ENCODE data around the gene HUS1B.

HUS1B gene

DNA sequence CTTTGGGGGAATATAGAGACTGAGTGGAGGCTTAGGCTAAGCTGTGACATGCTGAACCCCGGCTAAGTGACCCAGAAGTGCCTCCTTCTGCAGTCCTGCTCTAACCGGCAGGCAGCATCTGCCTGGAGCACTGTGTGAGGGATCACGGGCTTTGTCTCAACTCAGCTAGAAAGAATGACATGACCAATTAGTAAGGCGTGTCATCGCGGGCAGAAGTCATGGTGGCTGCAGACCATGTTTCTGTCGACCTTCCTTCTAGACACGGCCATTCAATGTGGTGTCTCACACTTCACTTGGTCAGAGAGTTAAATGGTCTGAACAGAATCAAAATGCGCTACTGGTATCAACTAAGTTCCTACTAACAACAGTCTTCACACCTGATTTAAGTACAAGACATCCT, 35.0 kb downstream of the HUS1B start:
- no peak for DNase-seq (ENCODE audit: low spot score)

DNA sequence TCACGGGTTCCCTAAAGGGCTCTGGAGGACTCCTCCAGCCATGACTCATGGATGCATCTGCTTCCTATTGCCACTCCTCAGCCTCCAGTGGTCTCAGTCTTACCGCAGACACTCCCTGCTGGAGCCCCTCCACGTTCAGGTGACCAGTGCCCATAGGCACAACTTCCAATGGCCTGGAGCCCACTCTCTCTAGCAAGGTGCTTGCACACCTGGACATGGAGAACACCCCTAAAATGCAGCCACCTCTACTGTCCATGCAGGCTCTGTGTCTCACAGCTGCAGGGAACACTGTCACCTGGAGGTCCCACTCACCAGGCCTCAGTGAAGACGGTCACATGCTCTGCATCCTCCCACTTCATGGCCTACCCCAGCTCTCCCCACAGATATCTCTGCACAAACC, 36.0 kb downstream of the HUS1B start:
- no peak for DNase-seq (ENCODE audit: low spot score)

DNA sequence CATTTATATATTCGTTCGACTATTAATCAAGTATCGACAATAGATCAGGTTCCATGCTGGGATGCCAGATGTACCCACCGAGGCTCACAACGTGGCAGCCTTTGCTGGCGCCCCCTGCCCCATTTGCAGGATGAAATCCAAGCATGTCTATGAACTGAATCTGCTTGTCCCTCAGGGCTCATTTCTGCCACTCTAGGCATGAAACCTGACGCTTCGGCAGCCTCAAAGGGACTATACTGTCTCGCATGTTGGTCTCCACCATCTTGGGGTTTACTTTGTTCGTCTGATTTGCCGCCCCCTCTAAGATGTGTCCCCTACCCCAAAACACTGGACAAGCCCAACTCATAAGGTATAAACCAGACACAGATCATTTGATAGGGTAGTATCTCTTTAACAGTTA, 36.7 kb downstream of the HUS1B start:
- DNase-seq (ENCODE audit: low spot score), result no peak

DNA sequence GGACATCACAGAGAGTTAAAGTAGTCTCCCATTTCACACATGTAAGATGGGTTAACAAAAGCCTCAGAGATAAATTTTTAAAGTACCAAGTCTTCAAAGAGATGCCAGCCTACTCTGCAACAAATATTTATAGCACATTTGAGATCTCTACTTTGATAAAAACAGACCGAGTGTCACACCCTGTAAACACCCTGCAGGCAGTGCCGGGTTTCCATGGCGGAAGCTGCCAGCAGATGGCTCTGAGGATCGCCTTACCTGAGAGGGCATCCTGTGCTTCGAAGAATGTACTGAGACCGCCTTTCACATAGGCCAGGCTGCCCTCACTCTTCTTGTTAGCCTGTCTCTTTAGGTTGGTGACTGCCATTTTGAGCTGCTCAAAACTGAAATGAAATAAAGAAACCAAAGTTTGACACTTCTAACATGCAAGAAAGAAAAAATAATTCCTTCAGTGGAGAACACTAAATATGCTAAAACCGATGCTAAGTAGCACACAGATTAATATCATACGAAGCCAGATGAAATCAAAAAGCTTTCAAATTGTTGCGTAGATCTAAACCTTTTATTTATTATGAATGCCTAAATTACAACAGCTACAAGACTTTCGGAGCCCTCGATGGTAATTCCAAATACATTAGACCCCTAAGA, 39.3 kb downstream of the HUS1B start:
- DNase-seq (ENCODE audit: low spot score), result no peak

DNA sequence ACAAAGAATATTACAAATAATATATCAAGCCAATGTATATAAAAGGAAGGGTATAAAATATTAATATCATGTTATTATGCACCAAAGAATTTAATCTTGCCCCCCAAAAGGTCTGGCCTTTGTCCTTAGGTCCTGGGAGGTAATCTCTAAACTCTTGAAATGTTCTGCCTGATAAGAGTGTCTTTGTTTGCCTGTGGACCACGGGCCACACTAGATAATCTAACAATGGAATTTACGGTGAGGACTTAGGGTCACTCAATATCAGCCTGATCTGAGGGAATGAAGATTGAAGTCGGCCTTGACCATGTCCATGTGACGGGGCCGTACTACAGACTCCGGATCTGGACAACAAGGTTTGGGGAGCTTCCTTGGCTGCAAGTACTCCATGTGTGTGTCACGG, 42.9 kb downstream of the HUS1B start:
- DNase-seq (ENCODE audit: low spot score), result no peak

DNA sequence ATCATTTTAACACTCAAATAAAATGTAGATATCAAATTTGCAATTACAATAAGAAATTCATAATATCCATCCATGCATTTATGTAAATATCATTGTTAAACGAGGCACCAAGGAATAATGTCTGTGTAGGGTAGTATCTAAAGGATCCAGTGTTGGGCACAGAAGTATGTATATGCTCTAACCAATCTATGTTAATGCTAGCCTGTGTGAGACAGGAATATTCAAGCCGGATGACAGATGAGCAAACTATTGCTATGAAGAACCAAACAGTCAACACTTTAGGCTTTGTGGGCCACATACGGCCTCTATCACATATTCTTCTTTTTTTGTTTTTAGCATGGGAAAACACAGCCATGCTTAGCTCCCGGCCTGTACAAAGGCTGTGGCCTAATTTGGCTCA, 45.0 kb downstream of the HUS1B start:
- no peak for DNase-seq (ENCODE audit: low spot score)

DNA sequence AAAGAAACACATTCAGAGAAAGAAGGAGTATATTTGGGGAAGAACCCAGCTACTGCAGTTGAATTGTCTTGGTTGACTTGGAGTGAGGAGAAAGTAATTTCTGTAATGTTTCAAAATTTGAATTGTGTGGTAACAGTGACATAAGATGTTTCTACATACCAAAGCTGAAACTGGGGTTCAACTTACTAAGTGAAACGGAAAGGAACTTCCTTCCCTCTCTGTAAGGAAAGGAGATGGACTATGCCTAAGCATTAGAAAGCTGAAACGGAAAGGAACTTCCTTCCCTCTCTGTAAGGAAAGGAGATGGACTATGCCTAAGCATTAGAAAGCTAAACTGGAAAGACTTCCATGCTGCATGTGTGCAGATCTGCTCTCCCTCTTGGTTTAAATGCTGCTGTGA, 46.0 kb downstream of the HUS1B start:
- no peak for DNase-seq (ENCODE audit: low spot score)

DNA sequence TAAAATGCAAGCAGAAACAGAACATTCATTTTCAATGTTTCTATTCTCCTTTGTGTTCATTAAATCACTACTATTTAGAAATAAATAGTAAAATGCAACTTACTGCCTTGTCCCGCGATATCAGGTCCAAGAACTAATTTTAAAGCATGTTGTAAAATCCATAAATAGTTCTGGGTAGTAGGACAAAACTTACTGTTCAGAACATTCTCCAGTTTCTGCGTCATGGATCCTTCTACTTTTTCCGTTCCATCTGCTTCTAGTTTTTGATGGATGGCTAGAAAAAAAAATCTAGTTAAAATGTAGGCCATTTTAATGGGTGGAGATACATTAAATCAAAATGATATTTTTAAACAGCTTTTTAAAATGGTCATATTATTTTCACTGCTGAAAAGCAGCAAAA, 47.0 kb downstream of the HUS1B start:
- DNase-seq (ENCODE audit: low spot score), result no peak

DNA sequence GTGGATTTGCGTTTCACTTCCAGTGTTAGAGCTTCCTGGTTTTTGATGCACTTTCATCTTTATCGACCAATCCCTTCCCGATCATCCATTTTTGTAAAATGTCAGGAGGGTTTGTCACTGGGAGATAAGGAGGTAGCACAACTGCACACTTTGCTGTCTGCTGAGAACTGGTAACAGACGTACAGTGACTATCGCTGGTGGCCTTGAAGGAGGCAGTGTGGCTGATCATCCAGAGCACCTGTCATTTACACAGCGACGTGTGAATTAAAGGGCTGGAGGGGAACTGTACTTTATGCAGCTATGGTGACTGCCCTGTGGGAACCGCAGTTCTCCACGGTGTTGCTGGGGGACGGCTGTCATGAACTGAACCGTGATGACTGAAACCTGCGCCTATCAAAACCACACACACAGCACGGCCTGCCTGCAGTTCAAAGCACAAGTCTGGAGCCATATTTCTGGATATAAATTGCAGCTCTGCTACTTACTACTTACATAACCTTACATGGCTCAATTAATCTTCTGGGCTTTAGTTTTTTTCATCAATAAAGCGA, 50.0 kb downstream of the HUS1B start:
- no peak for DNase-seq (ENCODE audit: low spot score)

All from AG08395 (cell line).